Common myeloid progenitor, CD34-positive (primary cell): ENCODE measurements around the gene COA5.

Experiments used
- CTCF ChIA-PET: fragments of 350-600 bp; sonication (Branson Sonifier 250); formaldehyde crosslinking; loops from one replicate; lab custom pipeline; 2021; ENCODE audit warnings: antibody characterized with exemption; lab: Charles Lee
- POLR2A ChIA-PET: fragments of 350-600 bp; sonication (Branson Sonifier 250); formaldehyde crosslinking; loops from one replicate; lab custom pipeline; 2021; ENCODE audit warnings: antibody characterized with exemption; lab: Charles Lee
- DNase-seq, 3 donors: peaks; one replicate each; pipeline versions ENCODE4 v3.0.0 to v3.0.0-alpha.2; 2013
- H3K27ac ChIP-seq, 2 experiments: 1 replicate in 1 of 2; 2 replicates in 1 of 2; pipeline ENCODE4 v1.7.0; 2013; ENCODE audit warnings: inconsistent platforms in 2 of 2, low read length in 2 of 2, mild to moderate bottlenecking in 2 of 2, low read depth in 1 of 2, moderate library complexity in 1 of 2; ENCODE audit not compliant: severe bottlenecking in 2 of 2, insufficient read depth in 1 of 2, poor library complexity in 1 of 2
- H3K27me3 ChIP-seq, 5 experiments: replicated peaks in 2 of 5; 1 replicate in 3 of 5; 2 replicates in 2 of 5; pipeline versions ENCODE4 v1.6.1 to v1.7.0; 2013; ENCODE audit warnings: low read length in 4 of 5, mild to moderate bottlenecking in 2 of 5, moderate library complexity in 2 of 5, inconsistent platforms in 1 of 5; ENCODE audit not compliant: insufficient read depth in 5 of 5, control insufficient read depth in 4 of 5
- H3K36me3 ChIP-seq, 4 experiments: 1 replicate in 2 of 4; 2 replicates in 2 of 4; pipeline versions ENCODE4 v1.6.1 to v1.7.0; 2013; ENCODE audit warnings: low read length in 3 of 4, control low read depth in 1 of 4, mild to moderate bottlenecking in 1 of 4; ENCODE audit not compliant: control insufficient read depth in 4 of 4, insufficient read depth in 4 of 4
- H3K4me1 ChIP-seq, 4 experiments: 1 replicate in 3 of 4; 2 replicates in 1 of 4; pipeline versions ENCODE4 v1.6.1 to v1.7.1; 2013; ENCODE audit warnings: low read length in 3 of 4, mild to moderate bottlenecking in 3 of 4, control low read depth in 1 of 4, inconsistent platforms in 1 of 4, moderate library complexity in 1 of 4; ENCODE audit not compliant: control insufficient read depth in 4 of 4, insufficient read depth in 4 of 4; ENCODE audit errors: control extremely low read depth in 1 of 4
- H3K4me3 ChIP-seq, 7 experiments: 1 replicate in 4 of 7; 2 replicates in 3 of 7; pipeline versions ENCODE4 v1.5.1 to v1.7.0; 2013; ENCODE audit warnings: mild to moderate bottlenecking in 7 of 7, low read length in 6 of 7, moderate library complexity in 6 of 7, inconsistent platforms in 2 of 7, low read depth in 2 of 7, control low read depth in 1 of 7; ENCODE audit not compliant: insufficient read depth in 4 of 7, control insufficient read depth in 1 of 7; ENCODE audit errors: extremely low read depth in 1 of 7
- H3K9me3 ChIP-seq, 5 experiments: 1 replicate in 4 of 5; 2 replicates in 1 of 5; pipeline versions ENCODE4 v1.6.1 to v1.7.1; 2013; ENCODE audit warnings: low read length in 4 of 5, mild to moderate bottlenecking in 2 of 5, inconsistent platforms in 1 of 5, low read depth in 1 of 5, moderate library complexity in 1 of 5; ENCODE audit not compliant: control insufficient read depth in 4 of 5, insufficient read depth in 2 of 5; ENCODE audit errors: control extremely low read depth in 1 of 5
- WGBS: methylation state at CpG from one replicate; pipeline ENCODE4 v1.1.5; 2013; ENCODE audit not compliant: insufficient coverage; 5-methylcytosine and 5-hydroxymethylcytosine counted together

COA5 gene

GRCh38 chr2:98649135-98649991 is 41.1 kb upstream of the COA5 start:
- Histone ChIP-seq H3K4me1 (peaks cover 0 to 8% (median 2%) of the 10 kb centered on the region in 4 experiments), H3K36me3 (peaks cover 0 to 10% (median 6%) of the 10 kb centered on the region in 4 experiments), H3K4me3 (no peak overlapping the region), H3K9me3 (no peaks in the 10 kb centered on the region), H3K27me3 (no peaks in the 10 kb centered on the region), H3K27ac (no peak overlapping the region)
- ChIA-PET CTCF (interaction anchor here (0.9 to 2.2 kb wide), 14 partner anchors 12 to 530 kb away, joined by 3 to 34 read pairs (median 4); no protein-coding TSS in a partner anchor), POLR2A (interaction anchor here (0.7 kb wide), 1 partner anchor 81 kb away, joined by 3 read pairs; the partner anchor contains the start of gene MGAT4A)
- WGBS, result 57% methylated on average over 3 of the region's 4 CpGs
- DNase-seq, result peak; percentile 79 to 89 (median 83)

GRCh38 chr2:98648451-98648850 is 40.1 kb upstream of the COA5 start:
- H3K4me3 ChIP-seq, result no peak overlapping the region
- CTCF ChIA-PET, result interaction anchor here (1.2 to 2.2 kb wide), 8 partner anchors 11 to 417 kb away, joined by 3 to 34 read pairs (median 7); no protein-coding TSS in a partner anchor
- H3K27me3 ChIP-seq, result no peaks in the 10 kb centered on the region
- WGBS, result 97% methylated on average over 3 of the region's 4 CpGs
- POLR2A ChIA-PET, result no interaction called here
- H3K36me3 ChIP-seq, result peaks cover 0 to 15% (median 8%) of the 10 kb centered on the region in 4 experiments
- H3K27ac ChIP-seq, result no peak overlapping the region
- peaks cover 0 to 4% (median under 1%) of the 10 kb centered on the region in 4 experiments for H3K4me1 ChIP-seq
- DNase-seq, result no peak
- no peaks in the 10 kb centered on the region for H3K9me3 ChIP-seq

GRCh38 chr2:98647636-98648035 is 39.3 kb upstream of the COA5 start:
- no peak overlapping the region for H3K4me3 ChIP-seq
- POLR2A ChIA-PET, result no interaction called here
- H3K9me3 ChIP-seq, result no peaks in the 10 kb centered on the region
- H3K36me3 ChIP-seq, result peaks cover 0 to 20% (median 10%) of the 10 kb centered on the region in 4 experiments
- no peaks in the 10 kb centered on the region for H3K27me3 ChIP-seq
- DNase-seq, result no peak
- peaks cover 0 to 1% (median 0%) of the 10 kb centered on the region in 4 experiments for H3K4me1 ChIP-seq
- no peak overlapping the region for H3K27ac ChIP-seq
- CTCF ChIA-PET, result interaction anchor here (1.8 to 2.2 kb wide), 2 partner anchors 14 to 418 kb away, joined by 9 to 19 read pairs; no protein-coding TSS in a partner anchor
- 77% methylated on average over 5 of the region's 5 CpGs for WGBS

- no peak overlapping the region for H3K27ac ChIP-seq
- no peaks in the 10 kb centered on the region for H3K4me1 ChIP-seq
- POLR2A ChIA-PET, result no interaction called here
- no peaks in the 10 kb centered on the region for H3K9me3 ChIP-seq
- no peak overlapping the region for H3K4me3 ChIP-seq
- no peak for DNase-seq
- CTCF ChIA-PET, result interaction anchor here (1.1 to 1.2 kb wide), 2 partner anchors 192 to 194 kb away, joined by 3 read pairs; no protein-coding TSS in a partner anchor
- H3K27me3 ChIP-seq, result no peaks in the 10 kb centered on the region
- peaks cover 0 to 26% (median 19%) of the 10 kb centered on the region in 4 experiments for H3K36me3 ChIP-seq
- 76% methylated on average over 2 of the region's 5 CpGs for WGBS
These were observed 35.3 kb upstream of the COA5 start for GRCh38 chr2:98643496-98644100.

- POLR2A ChIA-PET, result no interaction called here
- H3K4me1 ChIP-seq, result no peaks in the 10 kb centered on the region
- CTCF ChIA-PET, result interaction anchor here (1.0 kb wide), 1 partner anchor 11 kb away, joined by 3 read pairs; no protein-coding TSS in a partner anchor
- no peaks in the 10 kb centered on the region for H3K27me3 ChIP-seq
- 93% methylated on average over 5 of the region's 10 CpGs for WGBS
- DNase-seq, result no peak
- peaks cover 3 to 47% (median 26%) of the 10 kb centered on the region in 4 experiments for H3K36me3 ChIP-seq
- H3K4me3 ChIP-seq, result no peak overlapping the region
- H3K9me3 ChIP-seq, result no peaks in the 10 kb centered on the region
- H3K27ac ChIP-seq, result no peak overlapping the region
These were observed 29.3 kb upstream of the COA5 start for GRCh38 chr2:98637401-98638147.

GRCh38 chr2:98634406-98635092 is 26.2 kb upstream of the COA5 start:
- Histone ChIP-seq H3K4me3 (no peak overlapping the region), H3K27ac (no peak overlapping the region), H3K9me3 (no peaks in the 10 kb centered on the region), H3K36me3 (peaks cover 5 to 51% (median 33%) of the 10 kb centered on the region in 4 experiments), H3K4me1 (no peaks in the 10 kb centered on the region), H3K27me3 (no peaks in the 10 kb centered on the region)
- CTCF ChIA-PET, result interaction anchor here (1.3 to 2.9 kb wide), 2 partner anchors 14 to 221 kb away, joined by 4 to 9 read pairs; no protein-coding TSS in a partner anchor
- 95% methylated on average over 7 of the region's 9 CpGs for WGBS
- POLR2A ChIA-PET, result no interaction called here
- DNase-seq, result peak in 2 of 3 donors; percentile 17 to 19
